22Rv1 (cell line): ENCODE results near the gene NHEJ1.

Experiments used
- H3K27ac ChIP-seq: fragments of 450-650 bp; 2 replicates; pipeline ENCODE4 v1.5.1; 2017
- ZFX ChIP-seq: fragments of 450-650 bp; IDR thresholded peaks from 2 replicates; pipeline ENCODE4 v1.6.1; 2017; ENCODE audit warnings: antibody characterized with exemption, borderline replicate concordance
- TF ChIP-seq, protein P1 (sequence below): fragments of 450-650 bp; IDR thresholded peaks from 2 replicates; pipeline ENCODE4 v1.5.1; 2017; ENCODE audit warnings: mild to moderate bottlenecking

Gene NHEJ1

DNA sequence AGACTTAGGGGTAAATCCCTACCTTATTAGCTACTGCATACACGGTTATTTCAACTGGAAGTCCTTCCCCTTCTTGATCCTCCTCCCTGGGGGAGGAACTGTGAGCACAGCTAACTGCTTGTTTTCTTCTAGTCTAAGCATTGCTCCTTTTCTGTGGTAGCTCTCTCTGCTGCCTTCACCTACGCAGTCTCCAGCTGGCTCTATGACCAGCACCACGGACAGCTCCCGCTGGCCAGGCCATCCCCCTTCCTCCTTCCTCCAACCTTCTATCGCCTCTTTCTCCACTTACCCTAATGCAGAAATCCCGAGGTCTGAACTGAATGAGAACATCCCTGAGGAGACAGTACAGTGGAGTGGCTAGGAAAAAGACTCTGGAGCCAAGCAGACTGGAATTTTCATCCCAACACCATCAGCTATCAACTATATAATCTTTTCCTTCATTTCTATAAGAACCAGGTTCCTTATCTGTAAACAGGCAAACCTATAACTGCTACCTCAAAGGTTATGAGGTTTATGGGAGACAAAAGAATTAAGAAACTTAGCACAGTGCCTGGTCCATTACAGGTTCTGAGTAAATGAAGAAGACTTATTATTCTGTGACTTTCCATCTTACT, 114.6 kb downstream of the NHEJ1 start:
- no peak overlapping the region for H3K27ac ChIP-seq
- TF ChIP-seq ZFX, result no peak
- TF ChIP-seq, protein P1, sequence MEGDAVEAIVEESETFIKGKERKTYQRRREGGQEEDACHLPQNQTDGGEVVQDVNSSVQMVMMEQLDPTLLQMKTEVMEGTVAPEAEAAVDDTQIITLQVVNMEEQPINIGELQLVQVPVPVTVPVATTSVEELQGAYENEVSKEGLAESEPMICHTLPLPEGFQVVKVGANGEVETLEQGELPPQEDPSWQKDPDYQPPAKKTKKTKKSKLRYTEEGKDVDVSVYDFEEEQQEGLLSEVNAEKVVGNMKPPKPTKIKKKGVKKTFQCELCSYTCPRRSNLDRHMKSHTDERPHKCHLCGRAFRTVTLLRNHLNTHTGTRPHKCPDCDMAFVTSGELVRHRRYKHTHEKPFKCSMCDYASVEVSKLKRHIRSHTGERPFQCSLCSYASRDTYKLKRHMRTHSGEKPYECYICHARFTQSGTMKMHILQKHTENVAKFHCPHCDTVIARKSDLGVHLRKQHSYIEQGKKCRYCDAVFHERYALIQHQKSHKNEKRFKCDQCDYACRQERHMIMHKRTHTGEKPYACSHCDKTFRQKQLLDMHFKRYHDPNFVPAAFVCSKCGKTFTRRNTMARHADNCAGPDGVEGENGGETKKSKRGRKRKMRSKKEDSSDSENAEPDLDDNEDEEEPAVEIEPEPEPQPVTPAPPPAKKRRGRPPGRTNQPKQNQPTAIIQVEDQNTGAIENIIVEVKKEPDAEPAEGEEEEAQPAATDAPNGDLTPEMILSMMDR, result no peak

DNA sequence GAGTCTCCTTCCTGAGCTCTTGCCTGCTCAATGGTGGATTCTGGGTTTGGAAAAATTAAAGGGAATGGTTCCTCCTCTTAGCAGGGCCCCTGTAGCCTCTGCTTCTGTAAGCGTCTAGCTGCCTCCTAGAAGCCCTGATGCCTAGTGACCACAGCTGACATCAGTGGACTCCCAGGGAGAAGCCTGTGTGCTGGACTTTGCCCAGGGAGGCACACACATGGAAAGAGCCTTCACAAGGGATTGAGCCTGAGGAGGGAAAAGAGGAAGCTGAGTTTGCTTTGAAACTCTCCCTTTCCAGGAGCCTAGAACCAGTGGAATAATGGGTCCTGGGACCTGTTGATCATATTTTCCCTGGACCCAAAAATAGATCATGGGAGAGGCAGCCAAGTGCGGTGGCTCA, 117.9 kb downstream of the NHEJ1 start:
- H3K27ac ChIP-seq, result no peak overlapping the region
- TF ChIP-seq ZFX, result no peak
- TF ChIP-seq, protein P1, result no peak

DNA sequence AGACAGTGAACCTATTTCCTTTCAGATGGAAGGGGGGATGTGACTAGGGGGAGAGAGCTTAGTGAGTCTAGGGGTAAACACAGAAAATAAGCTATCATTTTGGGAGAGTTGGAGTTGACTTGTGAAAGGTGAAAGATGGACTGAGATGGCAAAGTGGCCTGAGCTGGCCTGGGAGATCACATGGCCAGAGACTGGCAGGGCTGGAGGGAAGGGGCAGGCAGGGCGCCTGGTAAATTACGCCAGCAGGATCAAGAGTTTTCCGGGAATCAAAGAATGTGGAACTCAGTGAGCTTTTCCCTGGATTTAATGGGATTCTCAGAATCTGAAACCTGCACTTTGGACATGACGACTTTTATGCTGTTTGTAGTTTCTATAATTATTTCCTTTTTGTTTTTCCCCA, 118.5 kb downstream of the NHEJ1 start:
- TF ChIP-seq, protein P1, result no peak
- no peak for TF ChIP-seq ZFX
- H3K27ac ChIP-seq, result no peak overlapping the region

DNA sequence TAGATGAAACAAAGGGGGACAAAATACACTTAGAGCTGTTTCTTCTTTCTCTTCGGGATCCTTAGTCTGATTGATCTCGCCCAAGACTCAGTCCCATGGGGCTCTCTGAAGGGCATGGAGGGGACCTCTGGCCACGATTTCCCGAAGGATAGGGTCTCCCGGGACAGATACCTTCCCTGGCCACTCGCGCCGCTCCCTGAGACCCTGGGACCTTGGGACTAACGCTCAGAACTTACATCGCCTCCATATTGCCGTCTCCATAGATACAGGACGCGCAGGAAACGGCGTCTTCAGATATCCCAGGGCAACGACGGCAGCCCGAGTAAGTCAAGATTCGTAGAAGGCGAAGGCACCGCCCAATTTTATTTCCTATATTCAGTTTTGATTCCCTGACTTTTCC, 119.4 kb downstream of the NHEJ1 start, which contains the start of gene CFAP65:
Gene CFAP65 (minus strand): TSS at position 265 of the 400 bp plus-strand sequence. CDS start 2,468 bp downstream, outside the sequence.
- TF ChIP-seq, protein P1, result no peak
- TF ChIP-seq ZFX, result no peak
- no peak within 1 kb of the TSS for H3K27ac ChIP-seq

DNA sequence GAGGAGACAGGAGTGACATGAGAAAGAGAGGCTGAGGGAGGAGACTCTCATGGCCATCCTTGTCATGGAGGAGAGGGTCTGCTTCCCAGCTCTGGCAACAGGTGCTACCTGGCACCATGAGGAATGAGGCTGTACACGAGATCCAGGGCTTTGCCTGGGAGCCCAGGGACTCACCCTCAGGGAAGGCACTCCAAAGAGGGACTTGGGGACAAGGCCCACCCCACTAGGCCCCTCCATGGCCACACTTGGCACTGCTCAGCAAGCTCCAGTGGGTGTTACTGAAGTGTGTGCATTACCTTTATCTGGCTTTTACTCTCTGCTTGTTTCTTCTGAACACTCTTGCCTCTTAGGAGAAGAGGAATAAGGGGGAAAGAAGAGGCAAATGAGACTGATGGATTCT, 122.0 kb downstream of the NHEJ1 start:
- TF ChIP-seq ZFX, result no peak
- TF ChIP-seq, protein P1, result no peak
- H3K27ac ChIP-seq, result no peak overlapping the region

DNA sequence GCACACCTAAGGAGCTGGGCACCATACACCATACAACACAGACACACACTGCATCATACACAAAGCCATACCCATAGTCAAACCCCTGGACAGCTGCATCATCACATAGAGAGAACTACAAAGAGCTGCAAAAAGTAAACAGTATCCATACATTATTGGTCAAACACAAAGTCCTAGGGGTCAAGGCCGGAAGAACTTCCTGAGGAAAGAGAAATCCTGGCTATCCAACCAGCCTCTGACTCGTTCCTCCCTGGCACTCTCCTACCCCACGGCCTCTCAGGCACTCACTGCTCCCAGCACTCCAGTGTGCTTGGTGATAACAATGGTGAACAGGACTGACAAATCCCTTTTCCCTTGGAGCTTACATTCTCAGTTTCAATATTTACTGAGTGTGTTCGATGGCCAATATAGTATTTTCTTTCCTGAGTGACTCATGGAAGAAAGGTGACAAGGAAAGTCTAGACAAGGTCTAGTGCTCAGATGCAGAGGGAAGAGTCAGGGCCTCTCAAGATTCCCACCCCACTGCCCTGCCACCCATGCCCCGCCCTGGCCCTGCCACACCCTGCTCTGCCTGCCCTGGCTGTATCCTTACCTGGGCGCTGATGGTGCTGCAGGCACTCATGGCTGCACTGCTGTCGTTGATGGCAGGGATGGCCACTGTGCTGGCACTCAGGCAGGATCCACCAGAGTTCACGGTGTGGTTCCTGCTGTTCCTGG, 122.7 kb downstream of the NHEJ1 start:
- no peak overlapping the region for H3K27ac ChIP-seq
- TF ChIP-seq, protein P1, result no peak
- TF ChIP-seq ZFX, result no peak

DNA sequence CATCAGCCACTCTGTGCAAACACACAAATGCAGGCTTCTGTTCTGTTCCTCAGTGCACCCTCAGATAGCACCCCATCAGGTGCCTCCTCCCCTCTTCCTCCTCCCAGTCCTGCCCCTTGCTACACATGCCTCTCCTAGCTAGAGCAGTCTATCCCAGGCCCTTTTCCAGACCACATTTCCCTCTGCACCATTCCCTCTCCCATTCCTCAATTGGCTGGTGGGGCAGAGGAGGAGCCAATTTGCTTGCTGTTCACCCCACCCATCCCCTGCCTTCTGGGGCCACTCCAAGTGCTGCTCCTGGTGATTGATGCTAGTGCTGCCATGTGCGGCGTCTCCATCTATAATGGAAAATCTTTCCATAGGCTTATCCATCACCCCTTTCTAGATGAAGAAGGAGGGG, 124.7 kb downstream of the NHEJ1 start:
- no peak for TF ChIP-seq ZFX
- TF ChIP-seq, protein P1, result no peak
- no peak overlapping the region for H3K27ac ChIP-seq
